SK-N-MC (cell line): ENCODE data around the gene POLRMT.
"Not testable (repeated sequence)": the region's sequence is repeated elsewhere in the genome, so short reads cannot be mapped to it uniquely, and the experiment has no call there.

ENCODE experiments used
- DNase-seq: peaks from one replicate; pipeline ENCODE4 v3.0.0-alpha.2; 2011; ENCODE audit warnings: low read depth, low spot score
- H3K27ac ChIP-seq: fragments of 200-600 bp; sonication (generic); 2 replicates; pipeline ENCODE4 v1.5.1; 2016; ENCODE audit warnings: mixed run types
- H3K36me3 ChIP-seq: fragments of 200-600 bp; sonication (generic); 2 replicates; pipeline ENCODE4 v1.6.1; 2017; ENCODE audit warnings: antibody characterized with exemption, low read length, mixed read lengths; ENCODE audit not compliant: insufficient read depth
- H3K4me3 ChIP-seq: fragments of 200-600 bp; sonication (generic); 2 replicates; pipeline ENCODE4 v1.5.1; 2016
- H3K9ac ChIP-seq: fragments of 200-600 bp; sonication (generic); 2 replicates; pipeline ENCODE4 v1.8.0; 2017; ENCODE audit warnings: mixed run types, mixed read lengths; ENCODE audit not compliant: insufficient read length
- H3K9me3 ChIP-seq: fragments of 200-600 bp; sonication (generic); 2 replicates; pipeline ENCODE4 v1.6.1; 2017; ENCODE audit warnings: low read depth, mild to moderate bottlenecking, antibody characterized with exemption, low read length, moderate library complexity, mixed read lengths
- EZH2 ChIP-seq: fragments of 200-600 bp; sonication (generic); IDR thresholded peaks from one replicate; pipeline ENCODE4 v1.6.1; 2017; ENCODE audit warnings: antibody characterized with exemption
- FOXP2 ChIP-seq: optimal IDR thresholded peaks from 2 replicates; pipeline ENCODE3; 2011; ENCODE audit warnings: mild to moderate bottlenecking, moderate library complexity; ENCODE audit not compliant: insufficient read depth; ENCODE audit errors: extremely low read length, control extremely low read depth
- POLR2AphosphoS5 ChIP-seq: IDR thresholded peaks from 2 replicates; pipeline ENCODE4 v1.6.1; 2012; ENCODE audit warnings: mild to moderate bottlenecking, low read depth, low read length, borderline replicate concordance

Gene POLRMT

GRCh38 chr19:638906-639252 lies 5.5 kb upstream of the POLRMT start:
- Histone ChIP-seq H3K4me3 (peak overlapping the region; percentile 77), H3K36me3 (no peaks in the 10 kb centered on the region), H3K27ac (no peak overlapping the region), H3K9me3 (no peaks in the 10 kb centered on the region), H3K9ac (no peak overlapping the region)
- no peak for DNase-seq
- TF ChIP-seq EZH2 (no peak), FOXP2 (no peak), POLR2AphosphoS5 (no peak)

GRCh38 chr19:634975-635652 lies 1.8 kb upstream of the POLRMT start:
- Histone ChIP-seq H3K9me3 (no peaks in the 10 kb centered on the region), H3K4me3 (no peak overlapping the region), H3K36me3 (peaks cover 9% of the 10 kb centered on the region; the same call in 1 of the 2 replicates), H3K9ac (no peak overlapping the region), H3K27ac (no peak overlapping the region)
- no peak for DNase-seq
- TF ChIP-seq POLR2AphosphoS5: no peak
- no peak for TF ChIP-seq EZH2
- TF ChIP-seq FOXP2: no peak

- peak overlapping the region; percentile 88 for H3K9ac ChIP-seq
- peaks cover 14% of the 10 kb centered on the region for H3K36me3 ChIP-seq
- TF ChIP-seq EZH2 (no peak), FOXP2 (no peak), POLR2AphosphoS5 (no peak)
- H3K4me3 ChIP-seq: peak overlapping the region; percentile 97
- H3K9me3 ChIP-seq: no peaks in the 10 kb centered on the region
- peak overlapping the region; percentile 71; the same call in 1 of the 2 replicates for H3K27ac ChIP-seq
- DNase-seq: no peak
These were observed 676 bp upstream of the POLRMT start for GRCh38 chr19:633786-634639.

- Histone ChIP-seq H3K9me3 (no peaks in the 10 kb centered on the region), H3K36me3 (peaks cover 28% of the 10 kb centered on the region), H3K27ac (no peak overlapping the region), H3K9ac (peak overlapping the region; percentile 90), H3K4me3 (peak overlapping the region; percentile 97)
- peak; percentile 21; the same call in 1 of the 2 replicates for TF ChIP-seq POLR2AphosphoS5
- TF ChIP-seq FOXP2: no peak
- DNase-seq: no peak
These were observed 714 bp downstream of the POLRMT start for GRCh38 chr19:632579-633067.

- Histone ChIP-seq H3K9ac (no peak overlapping the region), H3K9me3 (no peaks in the 10 kb centered on the region), H3K36me3 (peaks cover 36% of the 10 kb centered on the region), H3K4me3 (no peak overlapping the region), H3K27ac (no peak overlapping the region)
- DNase-seq: no peak
- TF ChIP-seq FOXP2 (no peak), EZH2 (no peak), POLR2AphosphoS5 (no peak)
These were observed 3.2 kb downstream of the POLRMT start for GRCh38 chr19:629961-630714.

- not testable (repeated sequence) for H3K4me3 ChIP-seq, H3K9me3 ChIP-seq, H3K27ac ChIP-seq, DNase-seq, H3K9ac ChIP-seq
- H3K36me3 ChIP-seq: peaks cover 42% of the 10 kb centered on the region
These were observed 3.8 kb downstream of the POLRMT start for GRCh38 chr19:629515-629914.

GRCh38 chr19:628168-628567 lies 5.2 kb downstream of the POLRMT start:
- Histone ChIP-seq H3K4me3 (no peak overlapping the region), H3K27ac (no peak overlapping the region), H3K9ac (no peak overlapping the region), H3K9me3 (no peaks in the 10 kb centered on the region), H3K36me3 (peaks cover 42% of the 10 kb centered on the region)
- no peak for DNase-seq
- TF ChIP-seq EZH2 (no peak), POLR2AphosphoS5 (no peak), FOXP2 (no peak)

GRCh38 chr19:626566-626965 lies 6.8 kb downstream of the POLRMT start:
- DNase-seq: peak; percentile 98
- Histone ChIP-seq H3K36me3 (peaks cover 40% of the 10 kb centered on the region), H3K4me3 (peak overlapping the region; percentile 45; the same call in 1 of the 2 replicates), H3K27ac (peak overlapping the region; percentile 56; the same call in 1 of the 2 replicates)
- not testable (repeated sequence) for H3K9me3 ChIP-seq, H3K9ac ChIP-seq
